Hepatocyte (in vitro differentiated cells): Measurements from ENCODE around the gene TMEM59.

Experiments
- EZH2 ChIP-seq: fragments of 200-600 bp; sonication (generic); IDR thresholded peaks from 2 replicates; pipeline ENCODE4 v1.6.1; 2016; ENCODE audit warnings: antibody characterized with exemption, mild to moderate bottlenecking, borderline replicate concordance
- EZH2phosphoT487 ChIP-seq: fragments of 200-600 bp; sonication (generic); IDR thresholded peaks from one replicate; pipeline ENCODE4 v1.6.1; 2018; ENCODE audit warnings: antibody characterized with exemption, mild to moderate bottlenecking, low read depth, moderate library complexity; ENCODE audit not compliant: unreplicated experiment, severe bottlenecking
- TF ChIP-seq, protein P1 (sequence below): fragments of 200-600 bp; sonication (generic); IDR thresholded peaks from 2 replicates; pipeline ENCODE4 v1.5.1; 2016; ENCODE audit warnings: antibody characterized with exemption, mild to moderate bottlenecking; ENCODE audit not compliant: poor library complexity

DNA sequence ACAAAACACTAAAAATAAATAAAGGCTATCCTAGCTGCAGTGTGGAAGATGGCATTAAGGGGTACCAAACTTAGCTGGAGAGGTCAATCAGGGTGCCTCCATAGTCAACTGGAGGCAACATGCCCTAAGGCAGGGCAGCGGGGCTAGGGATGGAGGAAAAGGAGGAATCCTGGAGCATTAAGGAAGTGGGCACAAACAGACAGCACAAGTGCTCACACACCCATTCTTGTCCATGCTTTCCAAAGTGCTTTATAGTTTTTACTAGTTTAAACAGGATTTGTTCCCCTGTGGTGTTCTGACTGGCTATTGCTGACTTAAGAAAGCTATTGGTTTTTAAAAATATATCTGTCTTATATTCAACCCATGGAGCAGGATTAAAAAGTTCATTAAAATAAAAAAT lies 33.8 kb upstream of the TMEM59 start:
- TF ChIP-seq, protein P1, sequence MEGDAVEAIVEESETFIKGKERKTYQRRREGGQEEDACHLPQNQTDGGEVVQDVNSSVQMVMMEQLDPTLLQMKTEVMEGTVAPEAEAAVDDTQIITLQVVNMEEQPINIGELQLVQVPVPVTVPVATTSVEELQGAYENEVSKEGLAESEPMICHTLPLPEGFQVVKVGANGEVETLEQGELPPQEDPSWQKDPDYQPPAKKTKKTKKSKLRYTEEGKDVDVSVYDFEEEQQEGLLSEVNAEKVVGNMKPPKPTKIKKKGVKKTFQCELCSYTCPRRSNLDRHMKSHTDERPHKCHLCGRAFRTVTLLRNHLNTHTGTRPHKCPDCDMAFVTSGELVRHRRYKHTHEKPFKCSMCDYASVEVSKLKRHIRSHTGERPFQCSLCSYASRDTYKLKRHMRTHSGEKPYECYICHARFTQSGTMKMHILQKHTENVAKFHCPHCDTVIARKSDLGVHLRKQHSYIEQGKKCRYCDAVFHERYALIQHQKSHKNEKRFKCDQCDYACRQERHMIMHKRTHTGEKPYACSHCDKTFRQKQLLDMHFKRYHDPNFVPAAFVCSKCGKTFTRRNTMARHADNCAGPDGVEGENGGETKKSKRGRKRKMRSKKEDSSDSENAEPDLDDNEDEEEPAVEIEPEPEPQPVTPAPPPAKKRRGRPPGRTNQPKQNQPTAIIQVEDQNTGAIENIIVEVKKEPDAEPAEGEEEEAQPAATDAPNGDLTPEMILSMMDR = no peak
- no peak for TF ChIP-seq EZH2
- TF ChIP-seq EZH2phosphoT487 = no peak
